DOHH2 (cell line): Measurements from ENCODE around the gene C11orf52.

Experiments used
- CTCF ChIP-seq: fragments of 200-600 bp; sonication (generic); IDR thresholded peaks from one replicate; pipeline ENCODE4 v1.5.1; 2014; ENCODE audit warnings: antibody characterized with exemption, mild to moderate bottlenecking, low read depth, low read length; ENCODE audit not compliant: poor library complexity, severe bottlenecking
- EZH2phosphoT487 ChIP-seq: fragments of 200-600 bp; sonication (generic); IDR thresholded peaks from 2 replicates; pipeline ENCODE4 v1.6.1; 2017; ENCODE audit warnings: borderline replicate concordance, mild to moderate bottlenecking, antibody characterized with exemption, low read length, moderate library complexity, mixed read lengths

- TF ChIP-seq CTCF, result no peak
- TF ChIP-seq EZH2phosphoT487, result no peak
Observed at GRCh38 chr11:111933872-111934271, 15.2 kb downstream of the C11orf52 start.
